CD4-positive, alpha-beta T cell treated with Interleukin-21 for 1 hour (primary cell): Measurements from ENCODE around the gene SRGAP3.
"Not testable (repeated sequence)": the region's sequence is repeated elsewhere in the genome, so short reads cannot be mapped to it uniquely, and the experiment has no call there.

Experiments used
- DNase-seq: peaks from one replicate; pipeline ENCODE4 v3.0.0-alpha.2; 2020

The SRGAP3 gene

GRCh38 chr3:9108876-9109567 lies 140.4 kb downstream of the SRGAP3 start:
- no peak for DNase-seq

- no peak for DNase-seq
These were observed 141.7 kb downstream of the SRGAP3 start for GRCh38 chr3:9107738-9108137.

GRCh38 chr3:9105421-9105820 lies 144.0 kb downstream of the SRGAP3 start:
- no peak for DNase-seq

DNA sequence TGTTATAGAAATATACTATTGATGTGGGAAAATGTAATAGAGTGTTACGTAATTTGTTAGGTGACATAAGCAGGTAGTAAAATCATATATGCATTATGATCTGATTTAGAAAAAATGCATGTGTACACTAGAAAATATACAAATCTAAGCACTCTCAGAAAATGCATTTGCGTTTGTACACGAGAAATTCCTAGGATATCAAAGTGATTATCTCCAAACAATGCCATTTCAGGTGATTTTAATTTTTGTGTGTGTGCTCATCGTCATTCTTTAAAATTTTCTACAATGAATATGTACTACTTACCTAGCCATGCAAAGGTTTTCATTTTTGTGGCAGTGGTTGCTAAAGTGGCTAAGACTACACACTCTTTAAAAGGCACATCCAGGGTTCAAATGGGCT lies 145.3 kb downstream of the SRGAP3 start:
- no peak for DNase-seq

DNA sequence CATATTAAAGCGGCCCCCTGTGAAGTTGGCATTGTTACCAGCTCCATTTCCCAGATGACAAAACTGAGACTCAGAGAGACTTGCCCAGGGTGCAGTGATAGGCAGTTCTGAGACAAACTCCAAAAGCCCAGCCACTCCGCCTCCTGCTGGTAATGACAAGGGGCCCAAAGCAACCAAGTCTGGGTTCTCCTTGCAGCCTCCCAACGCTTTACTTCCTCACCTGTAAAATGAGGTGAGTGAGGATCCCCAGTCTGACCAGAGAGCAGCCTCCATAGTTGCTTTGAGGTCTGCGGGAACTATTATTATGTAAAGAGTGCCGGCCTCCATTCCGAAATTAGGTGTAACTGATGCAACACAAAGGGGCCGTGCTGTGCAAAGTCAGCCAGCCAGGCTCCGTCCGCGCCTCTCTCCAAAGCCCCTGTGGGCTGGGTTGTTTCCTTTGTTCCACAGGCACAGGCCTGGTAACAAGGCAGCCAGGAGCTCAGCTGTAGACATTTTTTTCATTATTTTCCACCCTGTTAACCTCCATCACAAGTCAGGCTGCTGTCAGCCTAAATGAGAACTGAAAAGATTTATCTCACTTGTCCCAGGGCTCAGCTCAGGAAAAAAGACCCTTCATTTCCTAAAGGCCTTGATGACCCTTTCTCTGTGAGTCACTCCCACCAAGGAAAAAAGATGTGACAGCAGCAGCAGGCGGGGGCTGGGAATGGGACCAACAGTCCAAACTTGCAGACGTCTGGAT lies 147.0 kb downstream of the SRGAP3 start:
- no peak for DNase-seq

GRCh38 chr3:9101286-9101685 lies 148.2 kb downstream of the SRGAP3 start:
- DNase-seq = no peak

DNA sequence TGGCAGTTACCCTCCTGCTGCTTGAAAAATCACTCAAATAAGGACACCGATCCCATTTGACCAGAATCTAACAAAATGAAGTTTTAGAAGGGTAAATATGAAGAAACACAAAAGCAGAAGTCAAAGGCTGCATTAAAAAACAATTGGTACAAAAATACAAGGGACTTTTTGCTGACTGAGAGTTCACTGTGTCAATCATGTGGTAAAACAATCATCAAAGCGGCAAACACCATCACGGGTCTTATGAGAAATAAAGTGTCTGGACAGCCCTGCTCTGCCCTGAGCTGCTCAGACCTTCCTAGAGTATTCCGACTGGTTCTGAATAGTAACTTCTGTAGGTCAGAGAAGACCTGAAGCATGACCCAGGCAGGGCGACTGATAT lies 148.9 kb downstream of the SRGAP3 start:
- no peak for DNase-seq

DNA sequence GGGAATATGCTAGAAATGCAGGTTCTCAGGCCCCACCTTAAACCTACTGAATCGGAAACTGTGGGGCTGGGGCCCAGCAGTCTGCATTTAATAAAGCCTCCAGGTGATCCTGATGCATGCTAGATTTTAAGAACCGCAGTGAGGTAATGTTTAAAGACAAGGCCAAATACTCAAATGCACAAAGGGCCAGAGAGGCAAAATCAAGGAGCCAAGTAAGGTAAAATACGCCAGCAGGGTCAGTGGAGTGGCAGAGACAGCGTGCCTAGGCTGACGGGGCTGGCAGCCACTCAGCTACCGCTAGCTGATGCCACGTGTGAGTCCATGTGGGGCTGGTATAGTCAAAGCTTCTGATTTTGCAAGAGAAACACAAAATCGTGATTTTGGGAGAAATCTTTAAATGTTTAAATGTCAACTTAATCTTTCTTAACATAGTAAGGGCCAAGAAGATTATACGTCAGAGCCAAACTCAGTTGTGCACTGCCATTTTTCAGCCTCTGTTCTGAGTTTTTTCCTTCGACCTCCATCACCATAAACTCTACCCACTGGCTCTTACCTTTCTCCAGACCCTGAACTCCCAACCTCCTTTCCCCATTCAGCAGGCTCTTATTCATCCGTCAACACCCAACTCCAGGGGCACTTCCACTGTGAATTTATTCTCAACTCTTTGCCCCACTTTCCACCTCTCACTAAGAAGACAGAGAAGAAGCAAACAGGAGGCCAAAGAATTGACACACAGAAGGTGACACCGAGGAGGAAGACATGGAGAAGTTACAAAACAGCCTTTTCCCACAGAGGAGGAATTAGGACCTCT lies 149.5 kb downstream of the SRGAP3 start:
- DNase-seq = no peak

GRCh38 chr3:9098716-9099675 lies 150.4 kb downstream of the SRGAP3 start:
- DNase-seq = no peak

DNA sequence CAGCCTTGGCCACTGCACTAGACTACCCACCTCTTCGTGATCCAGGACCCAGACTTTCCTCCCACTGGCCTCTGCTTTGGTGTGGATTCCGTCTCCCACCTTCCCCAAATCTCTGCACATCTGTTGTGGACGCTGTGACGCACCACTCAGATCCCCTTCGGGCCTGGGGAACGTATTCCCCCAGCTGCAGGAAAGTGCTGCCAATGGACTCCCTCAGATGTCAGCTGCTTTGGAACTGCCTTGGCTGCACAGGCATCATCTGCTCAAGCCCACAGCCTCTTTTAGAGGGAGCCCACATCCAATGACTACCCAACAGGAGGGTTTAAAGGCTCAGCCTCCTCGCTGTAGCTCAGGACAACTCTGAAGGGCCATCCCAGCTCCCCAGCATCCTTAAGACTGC lies 152.0 kb downstream of the SRGAP3 start:
- no peak for DNase-seq

- DNase-seq = no peak
These were observed 157.8 kb downstream of the SRGAP3 start for GRCh38 chr3:9091486-9092235.

DNA sequence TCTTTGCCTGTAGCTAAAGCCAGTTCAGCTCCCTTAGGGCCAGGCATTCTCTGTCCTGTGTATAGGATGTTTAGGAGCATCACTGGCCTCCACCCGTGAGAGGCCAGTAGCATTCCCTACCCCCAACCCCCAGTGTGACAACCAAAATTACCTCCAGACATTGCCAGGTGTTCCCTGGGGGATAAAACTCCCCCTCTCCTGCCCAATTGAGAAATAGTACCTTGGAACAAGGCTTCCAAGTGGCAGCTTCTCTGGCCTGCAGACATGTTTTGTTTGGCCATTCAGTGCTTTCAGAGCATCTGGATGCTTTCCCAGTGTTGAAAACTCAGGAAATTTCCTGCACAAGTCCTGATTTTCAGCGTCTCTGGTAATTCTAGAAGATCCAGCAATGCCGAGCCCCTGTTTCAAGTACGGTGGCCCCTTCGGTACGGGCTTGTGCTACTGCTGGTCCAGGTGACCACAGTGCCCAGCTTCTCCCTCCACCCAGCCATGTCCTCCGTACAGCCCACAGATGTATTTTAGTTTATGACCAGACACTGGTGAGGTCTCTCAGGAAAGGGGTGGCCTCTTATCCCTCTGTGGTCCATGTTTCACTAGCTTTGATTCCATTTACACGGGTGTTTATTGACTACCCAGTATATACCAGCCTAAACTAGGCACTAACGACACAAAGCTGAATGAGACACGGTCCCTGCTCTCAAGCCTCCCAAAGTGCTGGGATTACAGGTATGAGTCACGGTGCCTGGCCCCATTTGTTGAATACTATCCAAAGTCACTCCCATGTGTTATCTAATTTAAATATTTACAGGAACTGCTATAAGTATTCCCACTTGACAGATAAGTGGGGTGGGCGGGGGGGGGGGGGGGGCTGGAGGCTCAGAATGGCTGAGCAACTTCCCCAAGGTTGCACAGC lies 160.7 kb downstream of the SRGAP3 start:
- DNase-seq = no peak

DNA sequence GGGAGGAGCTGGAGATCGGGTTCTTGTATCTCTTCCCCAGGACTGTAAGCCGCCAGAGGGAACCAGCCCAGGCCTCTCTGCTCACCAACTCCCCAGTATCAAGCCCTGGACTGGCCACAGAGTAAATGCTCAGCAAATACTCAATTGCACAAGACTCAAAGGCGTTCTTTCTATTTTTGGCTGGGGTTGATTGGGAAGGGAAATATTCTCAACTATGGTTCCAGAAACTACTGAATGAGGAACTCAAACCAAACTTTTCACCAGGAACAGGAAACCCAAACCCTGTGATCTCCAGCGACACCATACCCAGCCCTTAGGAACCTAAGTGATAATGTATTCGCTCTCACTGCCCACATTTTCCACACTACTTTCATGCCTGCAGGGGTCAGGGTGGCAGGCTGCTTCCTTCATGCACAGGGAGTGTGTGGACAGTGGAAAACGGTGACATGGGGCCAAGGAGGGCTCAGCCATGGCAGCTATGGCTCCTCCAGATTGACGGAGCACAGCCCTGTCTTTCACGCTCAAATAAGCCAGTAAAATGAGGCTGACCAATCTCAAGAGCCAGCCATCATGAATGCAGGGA lies 161.5 kb downstream of the SRGAP3 start:
- DNase-seq = no peak

DNA sequence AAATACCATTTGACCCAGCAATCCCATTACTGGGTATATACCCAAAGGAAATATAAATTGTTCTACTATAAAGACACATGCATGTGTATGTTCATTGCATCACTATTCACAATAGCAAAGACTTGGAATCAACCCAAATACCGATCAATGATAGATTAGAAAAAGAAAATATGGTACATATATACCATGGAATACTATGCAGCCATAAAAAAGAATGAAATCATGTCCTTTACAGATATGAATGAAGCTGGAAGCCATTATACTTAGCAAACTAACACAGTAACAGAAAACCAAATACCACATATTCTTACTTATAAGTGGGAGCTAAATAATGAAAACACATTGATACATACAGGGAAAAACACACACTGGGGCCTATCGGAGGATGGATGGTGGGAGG lies 164.0 kb downstream of the SRGAP3 start:
- DNase-seq = not testable (repeated sequence)

DNA sequence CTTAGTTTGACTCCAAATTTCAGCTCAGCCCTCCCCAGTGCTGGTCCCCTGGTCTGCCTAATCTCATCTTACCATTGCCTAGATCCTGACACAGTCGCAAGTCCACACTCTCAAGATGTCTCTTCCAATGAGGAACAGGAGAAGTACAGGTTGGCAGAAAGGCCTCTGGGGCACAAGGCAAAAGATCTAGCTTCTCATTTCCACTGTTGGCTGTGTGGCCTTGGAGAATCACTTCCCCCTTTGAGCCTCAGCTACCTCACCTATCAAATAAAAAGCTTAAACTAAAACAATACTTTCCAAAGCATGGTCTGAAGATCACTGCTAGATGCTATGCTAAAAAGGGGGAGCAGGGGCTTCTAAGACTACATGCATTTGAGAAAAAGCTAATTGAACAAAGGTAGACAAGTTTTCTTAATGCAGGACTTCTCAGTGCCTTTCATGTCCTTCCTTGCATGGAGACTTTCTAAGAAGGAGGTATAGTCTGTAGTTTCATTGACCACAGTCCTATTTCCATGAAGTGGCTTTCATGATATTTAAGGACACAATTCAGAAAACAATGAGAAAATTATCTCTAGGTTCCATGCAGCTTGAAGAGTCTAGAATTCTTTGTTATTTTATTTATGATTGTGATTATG lies 168.1 kb downstream of the SRGAP3 start:
- no peak for DNase-seq

DNA sequence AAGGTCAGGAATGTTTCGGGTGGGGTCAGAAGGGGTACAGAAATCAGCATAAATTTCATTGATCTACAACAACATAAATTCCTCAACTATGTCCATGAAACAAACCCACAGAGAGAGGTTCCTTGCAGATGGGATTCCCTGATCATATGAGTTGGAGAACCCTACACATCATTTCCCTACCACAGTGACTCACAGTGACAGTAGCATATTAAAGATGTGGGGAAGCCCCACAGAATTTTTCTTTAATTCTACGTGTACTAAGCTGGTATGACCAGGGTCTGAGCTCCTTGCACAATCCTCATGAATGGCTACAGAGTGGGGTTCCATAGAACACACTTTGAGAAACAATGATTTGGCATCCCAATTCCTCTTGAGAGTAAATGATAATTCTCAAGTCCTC lies 169.3 kb downstream of the SRGAP3 start:
- DNase-seq = no peak

- no peak for DNase-seq
These were observed 169.8 kb downstream of the SRGAP3 start for GRCh38 chr3:9079676-9080075.

DNA sequence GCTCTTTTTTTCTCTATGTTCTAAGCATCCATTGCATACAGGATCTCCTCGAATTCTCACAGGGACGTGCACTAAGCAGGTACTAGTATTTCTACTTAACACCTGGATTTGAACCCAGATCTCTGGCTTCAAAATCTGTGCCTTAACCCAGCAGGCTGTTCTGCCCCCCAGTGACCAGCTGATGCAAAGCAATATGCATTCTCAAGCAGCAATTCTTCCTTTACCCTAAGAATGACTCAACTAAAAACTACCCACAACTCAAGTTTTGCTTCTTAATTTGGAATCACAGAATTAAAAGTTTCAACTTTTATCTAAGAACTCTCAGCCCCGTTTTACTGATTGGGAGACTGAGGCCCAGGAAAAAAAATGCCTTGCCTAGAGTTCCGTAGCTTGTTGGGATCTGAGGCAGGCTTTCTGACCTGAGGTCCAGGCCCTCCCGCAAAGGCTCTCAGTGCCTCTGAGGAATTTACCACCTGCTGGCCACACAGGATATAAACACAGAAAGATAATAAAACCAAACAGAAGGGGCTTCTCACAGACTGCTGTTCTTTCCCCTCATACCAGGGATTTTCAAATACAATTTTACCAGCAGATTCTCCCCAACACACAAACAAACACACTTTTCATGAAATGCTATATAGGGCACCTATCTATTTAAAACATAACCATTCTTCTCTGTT lies 170.7 kb downstream of the SRGAP3 start:
- no peak for DNase-seq

DNA sequence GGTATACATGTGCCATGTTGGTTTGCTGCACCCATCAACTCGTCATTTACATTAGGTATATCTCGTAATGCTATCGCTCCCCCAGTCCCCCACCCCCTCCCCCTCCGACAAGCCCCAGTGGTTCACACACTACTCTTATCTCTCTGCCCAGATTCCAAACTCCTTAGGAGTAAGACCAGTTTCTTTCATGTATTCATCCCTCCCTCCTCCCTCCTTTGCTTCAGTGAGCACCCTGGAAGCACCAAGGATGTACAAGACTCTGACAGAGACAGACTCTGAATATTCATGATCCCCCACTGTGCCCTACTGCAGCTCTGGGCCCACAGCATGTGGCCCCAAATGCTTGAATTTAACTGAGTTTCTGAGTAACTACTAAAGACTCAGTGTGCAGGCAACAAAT lies 172.4 kb downstream of the SRGAP3 start:
- no peak for DNase-seq
